Esophagus squamous epithelium (tissue), 5 donors: ENCODE data around the gene ARF5. TPM values are rescaled to one million over a fixed set of nuclear protein-coding genes. Genes with fewer than 3 reads are reported as not detected.
"Not testable (repeated sequence)": the region's sequence is repeated elsewhere in the genome, so short reads cannot be mapped to it uniquely, and the experiment has no call there.

Experiments
- DNase-seq: peaks from one replicate; lab custom pipeline; 2025; lab: John Stamatoyannopoulos, UW
- H3K27ac ChIP-seq, 4 donors: fragments of 200-600 bp; sonication (generic); one replicate each; pipeline ENCODE4 v1.5.1; 2016 to 2019; ENCODE audit warnings: mild to moderate bottlenecking in 1 of 4
- H3K27me3 ChIP-seq, 4 donors: fragments of 200-600 bp; sonication (generic); 1 replicate in 3 of 4; 2 replicates in 1 of 4; pipeline versions ENCODE4 v1.5.1 to v1.6.0; 2017 to 2021; ENCODE audit warnings: antibody characterized with exemption in 1 of 4
- H3K36me3 ChIP-seq, 3 donors: fragments of 200-600 bp; sonication (generic); one replicate each; pipeline ENCODE4 v1.5.1; 2016 to 2019
- H3K4me1 ChIP-seq, 3 donors: fragments of 200-600 bp; sonication (generic); one replicate each; pipeline ENCODE4 v1.5.1; 2017 to 2019
- H3K4me3 ChIP-seq, 4 donors: fragments of 200-600 bp; sonication (generic); 1 replicate in 3 of 4; 2 replicates in 1 of 4; pipeline ENCODE4 v1.5.1; 2016 to 2019; ENCODE audit warnings: mild to moderate bottlenecking in 2 of 4, moderate library complexity in 1 of 4
- H3K9me3 ChIP-seq, 3 donors: fragments of 200-600 bp; sonication (generic); one replicate each; pipeline ENCODE4 v1.5.1; 2016 to 2019
- CTCF ChIP-seq, 6 experiments: fragments of 450-650 bp in 4 of 6; fragments of 200-600 bp in 2 of 6; sonication (generic) in 2 of 6; IDR thresholded peaks; one replicate each; pipeline ENCODE4 v1.5.1; 2016 to 2019; ENCODE audit warnings: antibody characterized with exemption in 6 of 6, mild to moderate bottlenecking in 4 of 6, moderate library complexity in 4 of 6
- POLR2A ChIP-seq, 4 donors: fragments of 450-650 bp; IDR thresholded peaks; one replicate each; pipeline ENCODE4 v1.6.1; 2017; ENCODE audit warnings: antibody characterized with exemption in 4 of 4, mild to moderate bottlenecking in 4 of 4, moderate library complexity in 3 of 4
- WGBS, 2 donors: methylation state at CpG; one replicate each; pipeline ENCODE4 v1.1.5; 2018; 5-methylcytosine and 5-hydroxymethylcytosine counted together
- intact Hi-C: fragments of 100-400 bp; cut with DNase I; formaldehyde crosslinking; loops from one replicate; pipeline ENCODE4 v1.15.0; 2022
- total RNA-seq, 4 donors: library from RNA; depleted of rRNA; stranded (reverse); fragments of >200 nt; gene quantifications; one replicate each; pipeline ENCODE4 v1.1.0, GENCODE V29; 2016
- donor health status: DM: yes; HTN: yes; CAD: no.

The ARF5 gene
- total RNA-seq, result 100 to 1,000 TPM; 169 to 260 (median 209) TPM

- no peaks in the 10 kb centered on the region for H3K27me3 ChIP-seq
- peak; percentile 18 for DNase-seq
- H3K9me3 ChIP-seq, result no peaks in the 10 kb centered on the region
- peak within 1 kb of the TSS; percentile 71 to 98 (median 92) for H3K4me3 ChIP-seq
- WGBS, 2 donors, result 0% methylated on average over 12 of the region's 77 CpGs; no CpG with 5 or more reads in 1 of the 2 donors
- peak within 1 kb of the TSS; percentile 91 to 96 (median 95) for H3K27ac ChIP-seq
- H3K36me3 ChIP-seq, result peaks cover 10 to 38% (median 11%) of the 10 kb centered on the region in 3 donors
- TF ChIP-seq POLR2A (IDR thresholded peaks at IDR 0.05), result peak in 2 of 4 donors; percentile 25 to 72
- no peak for TF ChIP-seq CTCF (IDR thresholded peaks at IDR 0.05)
- peaks cover 24 to 55% (median 26%) of the 10 kb centered on the region in 3 donors for H3K4me1 ChIP-seq
- intact Hi-C loops, result no loop called here
Measured at GRCh38 chr7:127588019-127588696, at the start of gene ARF5. Gene ARF5, plus strand, starts transcription at chr7:127588411. Its CDS starts 88 bp downstream, at chr7:127588499.

GRCh38 chr7:127539116-127539515 lies 49.1 kb upstream of the ARF5 start:
- no peaks in the 10 kb centered on the region for H3K36me3 ChIP-seq
- H3K9me3 ChIP-seq, result no peaks in the 10 kb centered on the region
- H3K4me3 ChIP-seq, result no peak overlapping the region
- no peak overlapping the region for H3K27ac ChIP-seq
- H3K4me1 ChIP-seq, result peaks cover 0 to 5% (median 0%) of the 10 kb centered on the region in 3 donors
- 60 to 86% methylated on average over 8 of the region's 9 CpGs for WGBS, 2 donors
- no peak for DNase-seq
- TF ChIP-seq POLR2A (IDR thresholded peaks at IDR 0.05), result no peak
- no peak for TF ChIP-seq CTCF (IDR thresholded peaks at IDR 0.05)
- peaks cover 0 to 45% (median 1%) of the 10 kb centered on the region in 4 donors for H3K27me3 ChIP-seq
- intact Hi-C loops, result no loop called here

- H3K36me3 ChIP-seq, DNase-seq, H3K9me3 ChIP-seq, H3K4me1 ChIP-seq, H3K4me3 ChIP-seq, H3K27ac ChIP-seq, intact Hi-C loops: not testable (repeated sequence)
- H3K27me3 ChIP-seq, result peaks cover 0 to 31% (median 1%) of the 10 kb centered on the region in 4 donors
- WGBS, 2 donors, result 70 to 84% methylated on average over 2 to 10 of the region's 10 CpGs
Measured at GRCh38 chr7:127540461-127540860, 47.8 kb upstream of the ARF5 start.

- Histone ChIP-seq H3K36me3 (no peaks in the 10 kb centered on the region), H3K9me3 (peaks cover 0 to 7% (median 7%) of the 10 kb centered on the region in 3 donors), H3K27ac (no peak overlapping the region), H3K4me1 (peaks cover 0 to 4% (median 0%) of the 10 kb centered on the region in 3 donors), H3K27me3 (peaks cover 0 to 20% (median 1%) of the 10 kb centered on the region in 4 donors), H3K4me3 (no peak overlapping the region)
- intact Hi-C loops, result no loop called here
- WGBS, 2 donors, result 83 to 89% methylated on average over 2 to 4 of the region's 4 CpGs
- no peak for DNase-seq
- TF ChIP-seq CTCF (IDR thresholded peaks at IDR 0.05), result no peak
- no peak for TF ChIP-seq POLR2A (IDR thresholded peaks at IDR 0.05)
Measured at GRCh38 chr7:127541548-127541947, 46.7 kb upstream of the ARF5 start.

- H3K27ac ChIP-seq, result no peak overlapping the region
- no peak for DNase-seq
- TF ChIP-seq CTCF (IDR thresholded peaks at IDR 0.05) (no peak), POLR2A (IDR thresholded peaks at IDR 0.05) (no peak)
- 63 to 78% methylated on average over 1 of the region's 1 CpG for WGBS, 2 donors
- H3K9me3 ChIP-seq, result peaks cover 0 to 7% (median 7%) of the 10 kb centered on the region in 3 donors
- H3K4me3 ChIP-seq, result no peak overlapping the region
- intact Hi-C loops, result no loop called here
- no peaks in the 10 kb centered on the region for H3K36me3 ChIP-seq
- H3K4me1 ChIP-seq, result no peaks in the 10 kb centered on the region
- H3K27me3 ChIP-seq, result no peaks in the 10 kb centered on the region
Measured at GRCh38 chr7:127546313-127546712, 41.9 kb upstream of the ARF5 start.
